Osteocyte (in vitro differentiated cells): Measurements from ENCODE around the gene EIF2S2. TPM values are rescaled to one million over a fixed set of nuclear protein-coding genes. Genes with fewer than 3 reads are reported as not detected.

ENCODE experiments used
- DNase-seq: peaks from one replicate; pipeline ENCODE4 v3.0.0; 2021; ENCODE audit warnings: mixed read lengths; ENCODE audit not compliant: unreplicated experiment; ENCODE audit errors: extremely low spot score
- H3K27ac Mint-ChIP-seq: one replicate; pipeline ENCODE4 v1.8.0; 2021; ENCODE audit warnings: mild to moderate bottlenecking, mixed read lengths; ENCODE audit not compliant: unreplicated experiment
- H3K27me3 Mint-ChIP-seq: one replicate; pipeline ENCODE4 v1.8.0; 2021; ENCODE audit warnings: mixed read lengths; ENCODE audit not compliant: unreplicated experiment
- H3K36me3 Mint-ChIP-seq: one replicate; pipeline ENCODE4 v1.8.0; 2021; ENCODE audit warnings: mixed read lengths; ENCODE audit not compliant: unreplicated experiment
- H3K4me1 Mint-ChIP-seq: one replicate; pipeline ENCODE4 v1.8.0; 2021; ENCODE audit warnings: mixed read lengths; ENCODE audit not compliant: unreplicated experiment
- H3K4me3 Mint-ChIP-seq: one replicate; pipeline ENCODE4 v1.8.0; 2021; ENCODE audit warnings: mild to moderate bottlenecking, moderate library complexity, mixed read lengths; ENCODE audit not compliant: unreplicated experiment
- H3K9me3 Mint-ChIP-seq: one replicate; pipeline ENCODE4 v1.8.0; 2021; ENCODE audit warnings: mixed read lengths; ENCODE audit not compliant: unreplicated experiment
- CTCF ChIP-seq: fragments of 200-600 bp; sonication (generic); IDR thresholded peaks from 2 replicates; pipeline ENCODE4 v1.5.0; 2021; ENCODE audit warnings: antibody characterized with exemption, mild to moderate bottlenecking, moderate library complexity
- total RNA-seq: library from RNA; stranded (reverse); gene quantifications from 2 replicates; pipeline ENCODE4 v1.2.1, GENCODE V29; 2021

EIF2S2 gene
- total RNA-seq, 1 donor from 2014 or later = 87.9 TPM

- peaks cover 40% of the 10 kb centered on the region for H3K36me3 Mint-ChIP-seq
- no peak overlapping the region for H3K4me3 Mint-ChIP-seq
- H3K27me3 Mint-ChIP-seq = no peaks in the 10 kb centered on the region
- no peak for DNase-seq
- peak overlapping the region; percentile 4 for H3K27ac Mint-ChIP-seq
- no peaks in the 10 kb centered on the region for H3K9me3 Mint-ChIP-seq
- TF ChIP-seq CTCF = no peak
- peaks cover 12% of the 10 kb centered on the region for H3K4me1 Mint-ChIP-seq
Observed at GRCh38 chr20:34084227-34084923, 27.7 kb downstream of the EIF2S2 start.

- TF ChIP-seq CTCF = no peak
- peaks cover 12% of the 10 kb centered on the region for H3K4me1 Mint-ChIP-seq
Observed at GRCh38 chr20:34083781-34084180, 28.3 kb downstream of the EIF2S2 start.

GRCh38 chr20:34083137-34083536 is 28.9 kb downstream of the EIF2S2 start:
- Mint-ChIP-seq H3K4me3 (no peak overlapping the region), H3K27ac (peak overlapping the region; percentile 9), H3K9me3 (no peaks in the 10 kb centered on the region)

More at GRCh38 chr20:34083781-34084180, 28.3 kb downstream of the EIF2S2 start:
- Mint-ChIP-seq H3K27ac (peak overlapping the region; percentile 9), H3K27me3 (no peaks in the 10 kb centered on the region), H3K36me3 (peaks cover 34% of the 10 kb centered on the region), H3K9me3 (no peaks in the 10 kb centered on the region), H3K4me3 (no peak overlapping the region)
- DNase-seq = no peak

GRCh38 chr20:34082232-34082887 is 29.7 kb downstream of the EIF2S2 start:
- Mint-ChIP-seq H3K4me1 (peaks cover 12% of the 10 kb centered on the region), H3K9me3 (no peaks in the 10 kb centered on the region), H3K36me3 (peaks cover 25% of the 10 kb centered on the region), H3K4me3 (no peak overlapping the region), H3K27me3 (no peaks in the 10 kb centered on the region), H3K27ac (no peak overlapping the region)
- TF ChIP-seq CTCF = no peak
- DNase-seq = no peak

More at GRCh38 chr20:34083137-34083536, 28.9 kb downstream of the EIF2S2 start:
- Mint-ChIP-seq H3K36me3 (peaks cover 29% of the 10 kb centered on the region), H3K4me1 (peaks cover 12% of the 10 kb centered on the region), H3K27me3 (no peaks in the 10 kb centered on the region)
- no peak for DNase-seq
- TF ChIP-seq CTCF = peak; percentile 8

- Mint-ChIP-seq H3K27ac (no peak overlapping the region), H3K4me1 (peaks cover 12% of the 10 kb centered on the region), H3K36me3 (peaks cover 19% of the 10 kb centered on the region), H3K9me3 (no peaks in the 10 kb centered on the region), H3K4me3 (no peak overlapping the region), H3K27me3 (no peaks in the 10 kb centered on the region)
- TF ChIP-seq CTCF = no peak
- DNase-seq = no peak
Observed at GRCh38 chr20:34079818-34080217, 32.2 kb downstream of the EIF2S2 start.
